Parathyroid adenoma (tissue), 2 donors: ENCODE measurements around the gene GMNN.

Experiments used
- H2AFZ ChIP-seq: fragments of 300-600 bp; sonication (generic); one replicate; pipeline ENCODE4 v1.7.0; 2017; ENCODE audit warnings: antibody characterized with exemption, mild to moderate bottlenecking
- H3K27ac ChIP-seq: fragments of 300-600 bp; sonication (generic); one replicate; pipeline ENCODE4 v1.7.0; 2017
- H3K27me3 ChIP-seq: fragments of 300-600 bp; sonication (generic); one replicate; pipeline ENCODE4 v1.7.0; 2017; ENCODE audit warnings: low read length; ENCODE audit not compliant: control insufficient read depth, insufficient read depth
- H3K36me3 ChIP-seq: fragments of 300-600 bp; sonication (generic); one replicate; pipeline ENCODE4 v1.7.0; 2017; ENCODE audit warnings: low read length; ENCODE audit not compliant: control insufficient read depth, insufficient read depth
- H3K4me1 ChIP-seq: fragments of 300-600 bp; sonication (generic); one replicate; pipeline ENCODE4 v1.7.0; 2017; ENCODE audit warnings: control low read depth
- H3K4me2 ChIP-seq: fragments of 300-600 bp; sonication (generic); one replicate; pipeline ENCODE4 v1.7.0; 2017; ENCODE audit warnings: low read length
- H3K4me3 ChIP-seq: fragments of 300-600 bp; sonication (generic); one replicate; pipeline ENCODE4 v1.7.0; 2017; ENCODE audit warnings: low read depth, low read length
- H3K79me2 ChIP-seq: fragments of 300-600 bp; sonication (generic); one replicate; pipeline ENCODE4 v1.7.0; 2017; ENCODE audit warnings: control low read depth
- H3K9ac ChIP-seq: fragments of 300-600 bp; sonication (generic); one replicate; pipeline ENCODE4 v1.7.0; 2017; ENCODE audit warnings: mild to moderate bottlenecking
- H3K9me3 ChIP-seq: fragments of 300-600 bp; sonication (generic); one replicate; pipeline ENCODE4 v1.7.0; 2017; ENCODE audit warnings: low read length; ENCODE audit not compliant: control insufficient read depth
- CTCF ChIP-seq: fragments of 300-600 bp; sonication (generic); IDR thresholded peaks from one replicate; pipeline ENCODE4 v1.7.0; 2017; ENCODE audit warnings: antibody characterized with exemption, mild to moderate bottlenecking
- donor health status: primary hyperparathyroidism.

Gene GMNN

GRCh38 chr6:24755279-24755678 is 19.5 kb upstream of the GMNN start:
- no peak overlapping the region for H3K9ac ChIP-seq
- H3K9me3 ChIP-seq, result no peaks in the 10 kb centered on the region
- no peak overlapping the region for H3K27ac ChIP-seq
- H3K79me2 ChIP-seq, result no peaks in the 10 kb centered on the region
- peaks cover 9% of the 10 kb centered on the region for H3K4me1 ChIP-seq
- no peak overlapping the region for H3K4me2 ChIP-seq
- H3K4me3 ChIP-seq, result no peak overlapping the region
- no peaks in the 10 kb centered on the region for H3K27me3 ChIP-seq
- no peaks in the 10 kb centered on the region for H3K36me3 ChIP-seq
- TF ChIP-seq CTCF, result no peak
- no peak overlapping the region for H2AFZ ChIP-seq

- H3K27me3 ChIP-seq, result no peaks in the 10 kb centered on the region
- H3K79me2 ChIP-seq, result no peaks in the 10 kb centered on the region
- peaks cover 9% of the 10 kb centered on the region for H3K4me1 ChIP-seq
- no peak overlapping the region for H3K27ac ChIP-seq
- peak overlapping the region; percentile 14 for H3K4me2 ChIP-seq
- H3K36me3 ChIP-seq, result no peaks in the 10 kb centered on the region
- no peaks in the 10 kb centered on the region for H3K9me3 ChIP-seq
- H3K4me3 ChIP-seq, result no peak overlapping the region
- no peak for TF ChIP-seq CTCF
- no peak overlapping the region for H3K9ac ChIP-seq
- peak overlapping the region; percentile 12 for H2AFZ ChIP-seq
Observed at GRCh38 chr6:24757611-24758010, 17.1 kb upstream of the GMNN start.

- Histone ChIP-seq H3K4me1 (peaks cover 9% of the 10 kb centered on the region), H3K27me3 (no peaks in the 10 kb centered on the region), H3K36me3 (no peaks in the 10 kb centered on the region), H2AFZ (no peak overlapping the region), H3K79me2 (no peaks in the 10 kb centered on the region), H3K4me3 (no peak overlapping the region), H3K9ac (no peak overlapping the region), H3K4me2 (no peak overlapping the region), H3K27ac (no peak overlapping the region), H3K9me3 (no peaks in the 10 kb centered on the region)
- no peak for TF ChIP-seq CTCF
Observed at GRCh38 chr6:24759718-24760117, 15.0 kb upstream of the GMNN start.

- H3K36me3 ChIP-seq, result no peaks in the 10 kb centered on the region
- TF ChIP-seq CTCF, result no peak
- no peak overlapping the region for H3K9ac ChIP-seq
- peaks cover 9% of the 10 kb centered on the region for H3K4me1 ChIP-seq
- H3K4me3 ChIP-seq, result no peak overlapping the region
- H3K27ac ChIP-seq, result no peak overlapping the region
- H2AFZ ChIP-seq, result no peak overlapping the region
- no peak overlapping the region for H3K4me2 ChIP-seq
- no peaks in the 10 kb centered on the region for H3K79me2 ChIP-seq
- H3K9me3 ChIP-seq, result no peaks in the 10 kb centered on the region
- no peaks in the 10 kb centered on the region for H3K27me3 ChIP-seq
Observed at GRCh38 chr6:24760210-24760609, 14.5 kb upstream of the GMNN start.

- H3K79me2 ChIP-seq, result no peaks in the 10 kb centered on the region
- H3K36me3 ChIP-seq, result no peaks in the 10 kb centered on the region
- no peak overlapping the region for H3K4me2 ChIP-seq
- no peak overlapping the region for H3K27ac ChIP-seq
- H2AFZ ChIP-seq, result no peak overlapping the region
- H3K4me3 ChIP-seq, result no peak overlapping the region
- peaks cover 9% of the 10 kb centered on the region for H3K4me1 ChIP-seq
- H3K9me3 ChIP-seq, result no peaks in the 10 kb centered on the region
- H3K9ac ChIP-seq, result no peak overlapping the region
- H3K27me3 ChIP-seq, result no peaks in the 10 kb centered on the region
- TF ChIP-seq CTCF, result no peak
Observed at GRCh38 chr6:24761193-24761835, 13.4 kb upstream of the GMNN start.
